ENCODE measurements around the gene MAP3K5.

MAP3K5 gene

DNA sequence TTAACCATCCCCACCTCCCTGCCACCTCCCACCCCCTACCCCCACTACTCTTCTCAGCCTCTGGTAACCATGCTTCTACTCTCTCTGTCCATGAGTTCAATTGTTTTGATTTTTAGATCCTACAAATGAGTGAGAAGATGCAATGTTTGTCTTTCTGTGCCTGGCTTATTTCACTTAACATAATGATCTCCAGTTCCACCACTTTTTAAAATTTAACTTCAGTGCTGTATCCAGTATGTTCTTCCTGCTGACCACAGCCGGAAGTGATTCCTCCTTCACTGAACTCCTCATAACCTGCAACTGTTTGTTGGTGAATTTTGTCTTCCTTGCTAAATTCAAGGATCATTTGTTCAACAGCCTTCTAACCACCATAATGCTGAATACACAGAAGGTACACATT, 245.9 kb downstream of the MAP3K5 start:
- no peak overlapping the region for H3K4me3 ChIP-seq (ENCODE audit: low read depth, low read length)
- TF ChIP-seq, protein P1, sequence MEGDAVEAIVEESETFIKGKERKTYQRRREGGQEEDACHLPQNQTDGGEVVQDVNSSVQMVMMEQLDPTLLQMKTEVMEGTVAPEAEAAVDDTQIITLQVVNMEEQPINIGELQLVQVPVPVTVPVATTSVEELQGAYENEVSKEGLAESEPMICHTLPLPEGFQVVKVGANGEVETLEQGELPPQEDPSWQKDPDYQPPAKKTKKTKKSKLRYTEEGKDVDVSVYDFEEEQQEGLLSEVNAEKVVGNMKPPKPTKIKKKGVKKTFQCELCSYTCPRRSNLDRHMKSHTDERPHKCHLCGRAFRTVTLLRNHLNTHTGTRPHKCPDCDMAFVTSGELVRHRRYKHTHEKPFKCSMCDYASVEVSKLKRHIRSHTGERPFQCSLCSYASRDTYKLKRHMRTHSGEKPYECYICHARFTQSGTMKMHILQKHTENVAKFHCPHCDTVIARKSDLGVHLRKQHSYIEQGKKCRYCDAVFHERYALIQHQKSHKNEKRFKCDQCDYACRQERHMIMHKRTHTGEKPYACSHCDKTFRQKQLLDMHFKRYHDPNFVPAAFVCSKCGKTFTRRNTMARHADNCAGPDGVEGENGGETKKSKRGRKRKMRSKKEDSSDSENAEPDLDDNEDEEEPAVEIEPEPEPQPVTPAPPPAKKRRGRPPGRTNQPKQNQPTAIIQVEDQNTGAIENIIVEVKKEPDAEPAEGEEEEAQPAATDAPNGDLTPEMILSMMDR (IDR thresholded peaks at IDR 0.05; ENCODE audit: low read depth, low read length): no peak
- no peak for DNase-seq (ENCODE audit: low read depth, low spot score)
- in situ Hi-C loops (cut with HindIII; ENCODE audit: low sequenced_read_pairs): no loop called here

DNA sequence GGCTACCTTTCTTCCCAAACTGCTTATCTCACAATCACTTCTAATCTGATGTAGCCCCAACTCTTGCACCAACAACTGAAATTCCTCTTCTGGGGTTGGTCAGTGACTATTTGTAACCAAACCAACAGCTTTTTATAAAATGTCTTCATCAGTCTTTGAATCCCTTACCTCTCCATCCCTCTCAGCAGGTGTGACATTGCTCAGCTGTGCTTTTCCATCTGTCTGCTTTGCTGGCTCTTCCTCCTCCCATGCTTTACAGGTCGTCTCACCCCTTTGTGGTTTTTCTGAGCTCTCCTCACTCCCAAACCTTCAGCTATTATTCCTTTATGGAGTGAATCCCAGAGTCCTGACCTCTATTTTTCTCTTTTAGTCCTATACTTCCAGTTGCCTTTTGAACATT, 248.0 kb downstream of the MAP3K5 start:
- H3K4me3 ChIP-seq (ENCODE audit: low read depth, low read length): no peak overlapping the region
- in situ Hi-C loops (cut with HindIII; ENCODE audit: low sequenced_read_pairs): no loop called here
- TF ChIP-seq, protein P1 (IDR thresholded peaks at IDR 0.05; ENCODE audit: low read depth, low read length): no peak
- DNase-seq (ENCODE audit: low read depth, low spot score): no peak

DNA sequence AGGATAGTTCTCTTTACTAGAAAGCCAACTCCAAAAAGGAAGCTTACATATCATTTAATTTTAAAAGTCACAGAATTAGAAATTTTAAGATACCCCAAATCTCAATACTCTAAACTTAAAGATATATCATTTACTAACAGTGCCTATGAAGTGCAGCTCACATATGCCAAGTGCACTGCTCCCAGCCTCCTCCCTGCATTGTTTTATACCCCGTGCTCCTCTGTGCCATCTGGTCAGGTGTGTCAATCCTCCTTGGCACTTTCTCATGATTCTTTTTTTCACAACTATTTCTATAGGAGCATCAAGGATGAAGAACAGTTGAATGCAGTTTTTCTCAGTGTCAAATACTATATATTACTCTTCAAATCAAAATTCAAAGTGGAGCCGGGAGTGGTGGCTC, 250.9 kb downstream of the MAP3K5 start:
- in situ Hi-C loops (cut with HindIII; ENCODE audit: low sequenced_read_pairs): no loop called here
- TF ChIP-seq, protein P1 (IDR thresholded peaks at IDR 0.05; ENCODE audit: low read depth, low read length): no peak
- DNase-seq (ENCODE audit: low read depth, low spot score): no peak

DNA sequence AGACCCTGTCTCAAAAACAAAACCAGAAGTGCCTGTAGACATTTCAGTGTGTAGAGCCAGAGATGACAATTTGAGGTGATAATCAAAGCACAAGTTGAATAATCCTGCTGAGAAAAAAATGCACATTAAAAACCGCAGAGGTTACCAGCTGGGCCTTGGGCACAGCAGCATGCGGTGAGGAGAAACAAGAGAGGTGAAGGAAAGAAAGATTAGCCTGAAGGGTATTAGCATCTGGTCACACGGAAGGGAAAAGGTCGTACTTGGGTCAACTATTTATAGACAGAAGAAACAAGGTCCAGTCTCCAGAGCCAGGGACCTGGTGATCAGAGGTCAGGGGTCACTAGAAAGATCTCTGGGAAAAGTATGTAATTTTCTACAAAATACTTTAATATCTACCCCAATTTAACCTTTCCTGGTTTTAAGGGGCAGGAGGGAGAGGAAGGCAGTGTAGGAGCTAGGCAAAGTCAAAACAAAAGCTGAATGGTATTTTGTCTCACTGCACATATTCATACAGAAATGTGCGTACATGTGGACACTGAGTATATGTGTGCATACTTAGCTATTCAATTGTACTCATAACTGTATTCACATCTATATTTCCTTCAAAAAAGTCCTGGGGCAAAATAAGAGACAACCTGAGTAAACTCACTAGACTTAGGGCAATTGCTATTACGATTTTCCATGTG, 252.2 kb downstream of the MAP3K5 start:
- DNase-seq (ENCODE audit: low read depth, low spot score): no peak
- TF ChIP-seq, protein P1 (IDR thresholded peaks at IDR 0.05; ENCODE audit: low read depth, low read length): no peak
- in situ Hi-C loops (cut with HindIII; ENCODE audit: low sequenced_read_pairs): no loop called here
- H3K4me3 ChIP-seq (ENCODE audit: low read depth, low read length): no peak overlapping the region

More for the DNA sequence above, 250.9 kb downstream of the MAP3K5 start:
- H3K4me3 ChIP-seq (ENCODE audit: low read depth, low read length): no peak overlapping the region

DNA sequence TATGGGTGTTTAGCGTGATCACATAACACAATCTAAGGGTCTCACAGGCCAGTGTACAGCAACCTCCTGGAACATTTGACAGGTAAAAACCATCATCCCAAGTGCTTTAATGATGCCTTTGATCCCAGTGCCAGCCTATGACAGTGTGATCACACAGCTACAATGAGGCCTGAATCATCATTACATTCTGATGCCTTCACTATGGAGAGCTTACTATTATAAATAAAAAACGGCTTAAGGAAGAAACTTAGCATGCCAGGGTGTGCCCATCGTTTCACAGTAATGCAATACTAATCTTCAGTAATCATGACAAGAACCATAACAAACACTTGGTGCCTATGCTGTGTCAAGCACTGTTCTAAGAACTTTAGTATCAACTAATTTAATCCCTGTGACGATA, 253.4 kb downstream of the MAP3K5 start:
- in situ Hi-C loops (cut with HindIII; ENCODE audit: low sequenced_read_pairs): no loop called here
- TF ChIP-seq, protein P1 (IDR thresholded peaks at IDR 0.05; ENCODE audit: low read depth, low read length): no peak
- no peak for DNase-seq (ENCODE audit: low read depth, low spot score)
- no peak overlapping the region for H3K4me3 ChIP-seq (ENCODE audit: low read depth, low read length)

DNA sequence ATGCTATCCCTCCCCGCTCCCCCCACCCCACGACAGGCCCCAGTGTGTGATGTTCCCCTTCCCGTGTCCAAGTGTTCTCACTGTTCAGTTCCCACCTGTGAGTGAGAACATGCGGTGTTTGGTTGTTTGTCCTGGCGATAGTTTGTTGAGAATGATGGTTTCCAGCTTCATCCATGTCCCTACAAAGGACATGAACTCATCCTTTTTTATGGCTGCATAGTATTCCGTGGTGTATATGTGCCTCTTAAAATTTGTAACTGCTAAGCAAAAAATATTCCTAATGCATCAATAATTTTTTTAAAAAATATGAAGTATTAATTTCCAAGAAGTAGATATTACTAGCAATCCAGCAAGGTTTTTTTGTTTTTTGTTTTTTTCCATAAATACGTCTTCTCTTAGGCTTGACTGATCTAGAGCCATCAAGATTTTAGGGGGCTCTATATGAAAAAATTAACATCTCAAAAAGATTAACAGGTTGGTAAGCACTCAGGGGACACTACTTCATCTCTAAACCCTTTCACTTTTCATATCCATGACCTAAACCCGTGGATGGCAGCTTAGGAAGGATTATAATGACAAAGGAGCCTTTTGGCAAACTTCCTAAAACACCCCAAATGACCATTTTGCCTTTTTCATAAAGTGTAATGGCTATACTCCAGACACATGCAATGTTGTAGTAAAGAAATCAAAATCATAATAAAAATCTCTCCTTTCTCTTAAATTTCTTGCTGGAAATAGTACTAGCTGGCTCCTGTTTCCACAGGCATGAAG, 256.2 kb downstream of the MAP3K5 start:
- in situ Hi-C loops (cut with HindIII; ENCODE audit: low sequenced_read_pairs): no loop called here
- H3K4me3 ChIP-seq (ENCODE audit: low read depth, low read length): no peak overlapping the region
- TF ChIP-seq, protein P1 (IDR thresholded peaks at IDR 0.05; ENCODE audit: low read depth, low read length): no peak
- no peak for DNase-seq (ENCODE audit: low read depth, low spot score)
